ENCODE measurements around the gene ABHD1.

DNA sequence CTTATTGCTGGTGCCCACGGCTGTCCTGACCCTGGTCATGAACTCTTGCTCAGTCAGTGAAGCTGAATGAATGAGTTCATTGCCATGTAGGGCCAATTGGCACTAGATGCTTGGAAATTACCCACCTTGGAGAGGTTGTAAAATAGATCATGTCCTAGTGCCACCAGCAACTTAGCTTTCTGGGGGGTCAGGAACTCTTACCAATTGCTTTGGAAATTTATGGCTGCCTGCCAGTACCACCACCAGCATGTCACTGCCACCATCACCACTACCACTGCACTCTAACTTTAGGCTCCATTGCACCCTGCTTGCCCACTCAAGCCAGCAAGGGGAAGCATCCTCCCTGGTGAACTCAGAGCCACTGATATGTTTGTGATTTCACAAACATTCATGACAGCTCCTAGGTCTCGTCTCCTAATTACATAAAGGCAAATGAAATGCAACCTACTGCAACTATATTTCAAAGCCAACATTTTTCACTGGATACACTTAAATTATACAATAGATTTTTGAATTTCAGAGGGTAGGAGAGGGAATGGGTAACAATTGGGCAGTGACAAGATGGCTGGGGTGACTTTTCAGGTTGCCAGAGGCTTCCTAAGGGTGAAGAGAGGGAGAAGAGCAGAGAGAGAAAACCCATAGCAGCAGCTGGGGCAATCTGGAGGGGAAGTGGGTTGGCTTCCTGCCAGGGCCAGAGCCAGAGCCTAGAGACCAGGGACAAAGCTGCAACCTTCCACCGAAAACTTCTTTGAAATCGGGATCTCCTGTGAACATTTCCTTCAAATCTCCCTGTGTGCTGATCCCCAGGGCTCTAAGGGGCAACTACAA lies 48.7 kb upstream of the ABHD1 start:
- TF ChIP-seq, protein P1, sequence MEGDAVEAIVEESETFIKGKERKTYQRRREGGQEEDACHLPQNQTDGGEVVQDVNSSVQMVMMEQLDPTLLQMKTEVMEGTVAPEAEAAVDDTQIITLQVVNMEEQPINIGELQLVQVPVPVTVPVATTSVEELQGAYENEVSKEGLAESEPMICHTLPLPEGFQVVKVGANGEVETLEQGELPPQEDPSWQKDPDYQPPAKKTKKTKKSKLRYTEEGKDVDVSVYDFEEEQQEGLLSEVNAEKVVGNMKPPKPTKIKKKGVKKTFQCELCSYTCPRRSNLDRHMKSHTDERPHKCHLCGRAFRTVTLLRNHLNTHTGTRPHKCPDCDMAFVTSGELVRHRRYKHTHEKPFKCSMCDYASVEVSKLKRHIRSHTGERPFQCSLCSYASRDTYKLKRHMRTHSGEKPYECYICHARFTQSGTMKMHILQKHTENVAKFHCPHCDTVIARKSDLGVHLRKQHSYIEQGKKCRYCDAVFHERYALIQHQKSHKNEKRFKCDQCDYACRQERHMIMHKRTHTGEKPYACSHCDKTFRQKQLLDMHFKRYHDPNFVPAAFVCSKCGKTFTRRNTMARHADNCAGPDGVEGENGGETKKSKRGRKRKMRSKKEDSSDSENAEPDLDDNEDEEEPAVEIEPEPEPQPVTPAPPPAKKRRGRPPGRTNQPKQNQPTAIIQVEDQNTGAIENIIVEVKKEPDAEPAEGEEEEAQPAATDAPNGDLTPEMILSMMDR (IDR thresholded peaks at IDR 0.05 in 4 of 5, conservative IDR thresholded peaks at IDR 0.05 in 1 of 5): no peak
- TF ChIP-seq POLR2A (IDR thresholded peaks at IDR 0.05): no peak
